Vagina (tissue), 2 donors: ENCODE results near the gene MTPN. TPM values are rescaled to one million over a fixed set of nuclear protein-coding genes. Genes with fewer than 3 reads are reported as not detected.

Source experiments
- DNase-seq, 2 donors: peaks; one replicate each; pipeline ENCODE4 v3.0.0-alpha.2; 2017; ENCODE audit errors: extremely low spot score in 2 of 2
- H3K27ac ChIP-seq: fragments of 200-600 bp; sonication (generic); one replicate; pipeline ENCODE4 v1.5.1; 2019
- H3K27me3 ChIP-seq: fragments of 200-600 bp; sonication (generic); one replicate; pipeline ENCODE4 v1.5.1; 2019
- H3K36me3 ChIP-seq, 2 donors: fragments of 200-600 bp; sonication (generic); one replicate each; pipeline ENCODE4 v1.5.1; 2017 to 2019
- H3K4me1 ChIP-seq: fragments of 200-600 bp; sonication (generic); one replicate; pipeline ENCODE4 v1.5.1; 2019
- H3K4me3 ChIP-seq, 2 donors: fragments of 200-600 bp; sonication (generic); 1 replicate in 1 of 2; 2 replicates in 1 of 2; pipeline ENCODE4 v1.5.1; 2016 to 2019
- H3K9me3 ChIP-seq: fragments of 200-600 bp; sonication (generic); one replicate; pipeline ENCODE4 v1.5.1; 2019
- POLR2A ChIP-seq, 2 donors: fragments of 450-650 bp; IDR thresholded peaks; one replicate each; pipeline ENCODE4 v1.6.1; 2017; ENCODE audit warnings: antibody characterized with exemption in 2 of 2, mild to moderate bottlenecking in 2 of 2, moderate library complexity in 2 of 2
- POLR2AphosphoS5 ChIP-seq, 2 donors: sonication (generic); formaldehyde crosslinking; IDR thresholded peaks; one replicate each; pipeline ENCODE4 v1.9.0; 2017; ENCODE audit warnings: antibody characterized with exemption in 2 of 2, mild to moderate bottlenecking in 2 of 2, low read depth in 1 of 2; ENCODE audit not compliant: insufficient read depth in 1 of 2
- intact Hi-C: fragments of 100-400 bp; cut with DNase I; formaldehyde crosslinking; loops from one replicate; pipeline ENCODE4 v1.15.1; 2023
- total RNA-seq: library from RNA; depleted of rRNA; stranded (reverse); fragments of >200 nt; gene quantifications from one replicate; pipeline ENCODE4 v1.2.3, GENCODE V29; 2016
- TF ChIP-seq, protein P1 (sequence below), 3 experiments: fragments of 450-650 bp in 2 of 3; fragments of 200-600 bp in 1 of 3; sonication (generic) in 1 of 3; IDR thresholded peaks; one replicate each; pipeline ENCODE4 v1.5.1; 2017 to 2019; ENCODE audit warnings: antibody characterized with exemption in 3 of 3, mild to moderate bottlenecking in 2 of 3, moderate library complexity in 2 of 3

MTPN gene
- total RNA-seq, 1 donor from 2014 or later, result 55.7 TPM

GRCh38 chr7:135899458-135900064, 77.6 kb downstream of the MTPN start:
- TF ChIP-seq, protein P1, sequence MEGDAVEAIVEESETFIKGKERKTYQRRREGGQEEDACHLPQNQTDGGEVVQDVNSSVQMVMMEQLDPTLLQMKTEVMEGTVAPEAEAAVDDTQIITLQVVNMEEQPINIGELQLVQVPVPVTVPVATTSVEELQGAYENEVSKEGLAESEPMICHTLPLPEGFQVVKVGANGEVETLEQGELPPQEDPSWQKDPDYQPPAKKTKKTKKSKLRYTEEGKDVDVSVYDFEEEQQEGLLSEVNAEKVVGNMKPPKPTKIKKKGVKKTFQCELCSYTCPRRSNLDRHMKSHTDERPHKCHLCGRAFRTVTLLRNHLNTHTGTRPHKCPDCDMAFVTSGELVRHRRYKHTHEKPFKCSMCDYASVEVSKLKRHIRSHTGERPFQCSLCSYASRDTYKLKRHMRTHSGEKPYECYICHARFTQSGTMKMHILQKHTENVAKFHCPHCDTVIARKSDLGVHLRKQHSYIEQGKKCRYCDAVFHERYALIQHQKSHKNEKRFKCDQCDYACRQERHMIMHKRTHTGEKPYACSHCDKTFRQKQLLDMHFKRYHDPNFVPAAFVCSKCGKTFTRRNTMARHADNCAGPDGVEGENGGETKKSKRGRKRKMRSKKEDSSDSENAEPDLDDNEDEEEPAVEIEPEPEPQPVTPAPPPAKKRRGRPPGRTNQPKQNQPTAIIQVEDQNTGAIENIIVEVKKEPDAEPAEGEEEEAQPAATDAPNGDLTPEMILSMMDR (IDR thresholded peaks at IDR 0.05), result no peak
- no peaks in the 10 kb centered on the region for H3K4me1 ChIP-seq
- H3K27ac ChIP-seq, result no peak overlapping the region
- H3K9me3 ChIP-seq, result no peaks in the 10 kb centered on the region
- intact Hi-C loops, result no loop called here
- H3K36me3 ChIP-seq, result no peaks in the 10 kb centered on the region
- no peaks in the 10 kb centered on the region for H3K27me3 ChIP-seq
- no peak for DNase-seq
- H3K4me3 ChIP-seq, result no peak overlapping the region

DNA sequence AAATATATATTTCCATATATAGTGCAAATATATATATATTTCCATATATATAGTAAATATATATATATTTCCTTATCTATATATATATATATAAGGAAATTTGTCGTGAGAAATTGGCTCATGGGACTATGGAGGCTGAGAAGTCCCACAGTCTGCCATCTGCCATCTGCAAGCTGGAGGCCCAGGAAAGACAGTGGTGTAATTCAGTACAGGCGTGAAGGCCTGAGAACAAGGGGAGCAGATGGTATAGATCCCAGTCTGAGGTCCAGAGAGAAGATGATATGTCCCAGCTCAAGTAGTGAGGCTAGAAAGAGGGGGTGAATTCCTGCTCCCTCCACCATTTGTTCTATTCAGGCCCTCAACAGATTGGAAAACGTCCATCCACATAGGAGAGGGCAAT, 78.9 kb downstream of the MTPN start:
- Histone ChIP-seq H3K4me1 (no peaks in the 10 kb centered on the region), H3K27me3 (no peaks in the 10 kb centered on the region), H3K9me3 (no peaks in the 10 kb centered on the region), H3K27ac (no peak overlapping the region), H3K4me3 (no peak overlapping the region), H3K36me3 (no peaks in the 10 kb centered on the region)
- TF ChIP-seq POLR2AphosphoS5 (IDR thresholded peaks at IDR 0.05; ENCODE audit: insufficient read depth in 1 of 2, low read depth in 1 of 2) (no peak), POLR2A (IDR thresholded peaks at IDR 0.05) (no peak)
- TF ChIP-seq, protein P1 (IDR thresholded peaks at IDR 0.05), result no peak
- DNase-seq, result no peak
- intact Hi-C loops, result no loop called here

GRCh38 chr7:135894816-135895215, 82.3 kb downstream of the MTPN start:
- Histone ChIP-seq H3K9me3 (no peaks in the 10 kb centered on the region), H3K27ac (no peak overlapping the region), H3K4me3 (no peak overlapping the region), H3K4me1 (no peaks in the 10 kb centered on the region), H3K27me3 (no peaks in the 10 kb centered on the region), H3K36me3 (no peaks in the 10 kb centered on the region)
- TF ChIP-seq, protein P1 (IDR thresholded peaks at IDR 0.05), result no peak
- DNase-seq, result no peak
- intact Hi-C loops, result no loop called here

DNA sequence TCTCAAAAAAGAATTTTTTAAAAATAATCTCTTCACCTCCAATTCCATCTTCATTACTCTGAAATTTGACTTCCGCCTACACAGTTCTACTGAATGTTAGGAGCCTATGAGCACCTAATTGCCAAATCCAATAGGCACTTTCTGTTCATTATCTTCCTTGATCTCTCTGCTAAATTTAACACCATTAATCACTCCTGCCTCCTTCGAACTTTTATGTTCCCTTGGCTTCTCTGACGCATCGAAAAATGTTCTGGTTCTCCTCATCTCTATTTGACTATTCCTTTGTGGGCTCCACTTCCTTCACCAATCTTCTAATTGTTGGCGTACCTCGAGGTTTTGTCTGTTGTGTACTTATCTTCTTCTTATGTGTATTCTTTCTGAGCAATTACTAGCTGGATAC, 87.3 kb downstream of the MTPN start:
- H3K36me3 ChIP-seq, result no peaks in the 10 kb centered on the region
- intact Hi-C loops, result no loop called here
- DNase-seq, result no peak
- H3K4me3 ChIP-seq, result no peak overlapping the region
- H3K27ac ChIP-seq, result no peak overlapping the region
- no peaks in the 10 kb centered on the region for H3K4me1 ChIP-seq
- no peak for TF ChIP-seq POLR2AphosphoS5 (IDR thresholded peaks at IDR 0.05; ENCODE audit: insufficient read depth in 1 of 2, low read depth in 1 of 2)
- TF ChIP-seq, protein P1 (IDR thresholded peaks at IDR 0.05), result no peak
- TF ChIP-seq POLR2A (IDR thresholded peaks at IDR 0.05), result no peak
- no peaks in the 10 kb centered on the region for H3K27me3 ChIP-seq
- H3K9me3 ChIP-seq, result no peaks in the 10 kb centered on the region

GRCh38 chr7:135888740-135889139, 88.4 kb downstream of the MTPN start:
- no peaks in the 10 kb centered on the region for H3K9me3 ChIP-seq
- H3K27ac ChIP-seq, result no peak overlapping the region
- no peak overlapping the region for H3K4me3 ChIP-seq
- TF ChIP-seq, protein P1 (IDR thresholded peaks at IDR 0.05), result no peak
- TF ChIP-seq POLR2A (IDR thresholded peaks at IDR 0.05), result no peak
- TF ChIP-seq POLR2AphosphoS5 (IDR thresholded peaks at IDR 0.05; ENCODE audit: insufficient read depth in 1 of 2, low read depth in 1 of 2), result no peak
- no peaks in the 10 kb centered on the region for H3K36me3 ChIP-seq
- intact Hi-C loops, result no loop called here
- DNase-seq, result no peak
- no peaks in the 10 kb centered on the region for H3K27me3 ChIP-seq
- H3K4me1 ChIP-seq, result no peaks in the 10 kb centered on the region
